ENCODE measurements around the gene OR7C2.

The OR7C2 gene

GRCh38 chr19:14978161-14978776 is 37.0 kb downstream of the OR7C2 start:
- no peak for TF ChIP-seq CTCF (IDR thresholded peaks at IDR 0.05; ENCODE audit: insufficient read depth, low read length, poor library complexity, severe bottlenecking)
- no peak for DNase-seq (ENCODE audit: extremely low read depth, insufficient read length)
- H3K4me3 ChIP-seq (replicated peaks; ENCODE audit: low read depth, low read length), result no peak overlapping the region
- peaks cover 1% of the 10 kb centered on the region; the same call in 1 of the 2 replicates for H3K27me3 ChIP-seq (replicated peaks; ENCODE audit: control insufficient read depth, insufficient read depth, low read length)
- no peaks in the 10 kb centered on the region for H3K36me3 ChIP-seq (ENCODE audit: control insufficient read depth, insufficient read depth, low read length)

GRCh38 chr19:14979476-14980255 is 38.4 kb downstream of the OR7C2 start, which contains the start of gene SLC1A6:
TSS of gene SLC1A6 (minus strand) at chr19:14979864. CDS start at chr19:14972910, 6,954 bp downstream.
- TF ChIP-seq CTCF (IDR thresholded peaks at IDR 0.05; ENCODE audit: insufficient read depth, low read length, poor library complexity, severe bottlenecking), result no peak
- H3K27me3 ChIP-seq (replicated peaks; ENCODE audit: control insufficient read depth, insufficient read depth, low read length), result peaks cover 1% of the 10 kb centered on the region; the same call in 1 of the 2 replicates
- H3K4me3 ChIP-seq (replicated peaks; ENCODE audit: low read depth, low read length), result no peak within 1 kb of the TSS

GRCh38 chr19:14985133-14985532 is 43.8 kb downstream of the OR7C2 start:
- no peak overlapping the region for H3K4me3 ChIP-seq (replicated peaks; ENCODE audit: low read depth, low read length)
- no peaks in the 10 kb centered on the region; the same call in 1 of the 2 replicates for H3K27me3 ChIP-seq (replicated peaks; ENCODE audit: control insufficient read depth, insufficient read depth, low read length)
- no peak for DNase-seq (ENCODE audit: extremely low read depth, insufficient read length)
- no peak for TF ChIP-seq CTCF (IDR thresholded peaks at IDR 0.05; ENCODE audit: insufficient read depth, low read length, poor library complexity, severe bottlenecking)
- no peaks in the 10 kb centered on the region for H3K36me3 ChIP-seq (ENCODE audit: control insufficient read depth, insufficient read depth, low read length)

More at GRCh38 chr19:14979476-14980255, 38.4 kb downstream of the OR7C2 start, which contains the start of gene SLC1A6:
- DNase-seq (ENCODE audit: extremely low read depth, insufficient read length), result no peak
- H3K36me3 ChIP-seq (ENCODE audit: control insufficient read depth, insufficient read depth, low read length), result no peaks in the 10 kb centered on the region

Data from GM06990 (cell line).